ENCODE results near the gene ARHGEF1.

- TF ChIP-seq SIN3A (IDR thresholded peaks at IDR 0.05; ENCODE audit: borderline replicate concordance, insufficient read depth, low read length) (no peak), TAF1 (IDR thresholded peaks at IDR 0.05; ENCODE audit: borderline replicate concordance, insufficient read depth, low read length) (no peak), REST (IDR thresholded peaks at IDR 0.05; ENCODE audit: insufficient read depth in 1 of 2, low read depth in 2 of 2, low read length in 2 of 2) (no peak)
These were observed 14.6 kb upstream of the ARHGEF1 start for GRCh38 chr19:41868120-41868988.

All from PFSK-1 (cell line).